Activated naive CD8-positive, alpha-beta T cell (primary cell): ENCODE measurements around the gene FBXO45.
"Not testable (repeated sequence)": the region's sequence is repeated elsewhere in the genome, so short reads cannot be mapped to it uniquely, and the experiment has no call there.

Experiments
- H3K27ac Mint-ChIP-seq: one replicate; pipeline ENCODE4 v1.8.0; 2021; ENCODE audit warnings: mixed read lengths
- H3K27me3 Mint-ChIP-seq: one replicate; pipeline ENCODE4 v1.8.0; 2021; ENCODE audit warnings: mixed read lengths
- H3K36me3 Mint-ChIP-seq: one replicate; pipeline ENCODE4 v1.8.0; 2021; ENCODE audit warnings: mixed read lengths
- H3K4me1 Mint-ChIP-seq: one replicate; pipeline ENCODE4 v1.8.0; 2021; ENCODE audit warnings: low read depth, mixed read lengths
- H3K4me3 Mint-ChIP-seq: one replicate; pipeline ENCODE4 v1.8.0; 2021; ENCODE audit warnings: mild to moderate bottlenecking, mixed read lengths
- H3K9me3 Mint-ChIP-seq: one replicate; pipeline ENCODE4 v1.8.0; 2021; ENCODE audit warnings: low read depth, mixed read lengths

Gene FBXO45

GRCh38 chr3:196547067-196547466, 21.4 kb upstream of the FBXO45 start:
- Mint-ChIP-seq H3K4me1 (no peaks in the 10 kb centered on the region), H3K27me3 (no peaks in the 10 kb centered on the region), H3K4me3 (no peak overlapping the region), H3K9me3 (peaks cover 3% of the 10 kb centered on the region), H3K27ac (no peak overlapping the region), H3K36me3 (peaks cover 2% of the 10 kb centered on the region)

DNA sequence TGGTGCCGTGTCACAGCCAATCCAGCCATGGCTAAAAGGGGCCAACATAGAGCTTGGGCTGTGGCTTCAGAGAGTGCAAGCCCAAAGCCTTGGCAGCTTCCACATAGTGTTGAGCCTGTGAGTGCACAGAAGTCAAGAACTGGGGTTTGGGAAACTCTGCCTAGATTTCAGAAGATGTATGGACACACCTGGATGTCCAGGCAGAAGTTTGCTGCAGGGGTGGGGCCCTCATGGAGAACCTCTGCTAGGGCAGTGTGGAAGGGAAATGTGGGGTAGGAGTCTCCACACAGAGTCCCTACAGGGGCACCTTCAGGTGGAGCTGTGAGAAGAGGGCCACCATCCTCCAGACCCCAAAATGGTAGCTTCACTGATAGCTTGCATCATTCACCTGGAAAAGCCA, 19.1 kb upstream of the FBXO45 start:
- not testable (repeated sequence) for H3K4me1 Mint-ChIP-seq, H3K36me3 Mint-ChIP-seq, H3K4me3 Mint-ChIP-seq, H3K27ac Mint-ChIP-seq, H3K9me3 Mint-ChIP-seq, H3K27me3 Mint-ChIP-seq

DNA sequence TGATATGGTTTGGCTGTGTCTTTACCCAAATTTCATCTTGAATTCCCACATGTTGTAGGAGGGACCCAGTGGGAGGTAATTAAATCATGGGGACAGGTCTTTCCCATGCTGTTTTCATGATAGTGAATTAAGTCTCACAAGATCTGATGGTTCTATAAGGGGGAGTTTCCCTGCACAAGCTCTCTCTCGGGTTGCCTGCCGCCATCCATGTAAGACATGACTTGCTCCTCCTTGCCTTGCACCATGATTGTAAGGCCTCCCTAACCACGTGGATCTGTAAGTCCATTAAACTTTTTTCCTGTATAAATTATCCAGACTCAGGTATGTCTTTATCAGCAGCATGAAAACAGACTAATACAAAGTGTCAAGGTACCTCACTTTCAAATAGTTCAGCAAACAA, 18.3 kb upstream of the FBXO45 start:
- not testable (repeated sequence) for H3K27me3 Mint-ChIP-seq, H3K4me1 Mint-ChIP-seq, H3K36me3 Mint-ChIP-seq, H3K4me3 Mint-ChIP-seq, H3K27ac Mint-ChIP-seq, H3K9me3 Mint-ChIP-seq

GRCh38 chr3:196552253-196552652, 16.2 kb upstream of the FBXO45 start:
- Mint-ChIP-seq H3K4me3 (no peak overlapping the region), H3K27ac (no peak overlapping the region), H3K36me3 (peaks cover 2% of the 10 kb centered on the region), H3K9me3 (peaks cover 3% of the 10 kb centered on the region), H3K4me1 (no peaks in the 10 kb centered on the region), H3K27me3 (no peaks in the 10 kb centered on the region)

DNA sequence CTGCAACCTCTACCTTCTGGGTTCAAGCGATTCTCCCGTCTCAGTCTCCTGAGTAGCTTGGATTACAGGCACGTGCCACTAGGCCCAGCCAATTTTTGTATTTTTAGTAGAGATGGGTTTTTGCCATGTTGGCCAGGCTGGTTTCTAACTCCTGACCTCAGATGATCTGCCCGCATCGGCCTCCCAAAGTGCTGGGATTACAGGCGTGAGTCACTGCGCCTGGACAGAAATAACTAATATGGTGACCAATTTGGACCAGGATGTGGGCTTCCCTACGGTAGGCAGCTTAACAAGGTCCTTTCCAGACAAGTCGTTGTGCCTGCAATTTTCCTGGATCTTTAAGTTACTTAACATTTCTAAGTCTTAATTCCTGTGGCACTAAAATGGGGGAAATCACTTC, 14.9 kb upstream of the FBXO45 start:
- Mint-ChIP-seq H3K9me3 (no peaks in the 10 kb centered on the region), H3K27ac (no peak overlapping the region), H3K4me1 (no peaks in the 10 kb centered on the region), H3K4me3 (no peak overlapping the region), H3K36me3 (peaks cover 2% of the 10 kb centered on the region), H3K27me3 (no peaks in the 10 kb centered on the region)

- Mint-ChIP-seq H3K27ac (no peak overlapping the region), H3K4me3 (no peak overlapping the region), H3K27me3 (no peaks in the 10 kb centered on the region)
These were observed 14.3 kb upstream of the FBXO45 start for GRCh38 chr3:196554205-196554604.

DNA sequence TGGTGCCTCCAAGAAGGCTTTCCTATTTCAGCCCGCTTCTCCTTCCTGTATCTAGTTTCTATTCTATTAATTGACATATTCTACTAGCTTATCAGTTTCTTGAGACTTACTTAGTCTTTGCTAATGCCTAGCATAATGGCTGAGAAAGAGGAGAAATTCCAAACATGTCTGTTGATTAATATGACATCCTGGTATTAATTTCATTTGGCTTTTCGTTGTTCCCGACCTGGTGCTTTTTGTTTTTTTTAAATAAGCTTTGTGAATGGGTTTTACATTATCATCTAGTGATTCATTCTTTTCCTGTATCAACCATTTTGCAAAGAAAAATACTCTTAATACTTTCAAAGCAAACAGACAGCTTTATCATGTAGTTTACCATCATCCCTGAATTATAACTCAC, 13.2 kb upstream of the FBXO45 start:
- no peak overlapping the region for H3K4me3 Mint-ChIP-seq
- H3K4me1 Mint-ChIP-seq, result peaks cover 7% of the 10 kb centered on the region
- H3K9me3 Mint-ChIP-seq, result no peaks in the 10 kb centered on the region
- H3K36me3 Mint-ChIP-seq, result peaks cover 2% of the 10 kb centered on the region
- no peaks in the 10 kb centered on the region for H3K27me3 Mint-ChIP-seq
- no peak overlapping the region for H3K27ac Mint-ChIP-seq

More at GRCh38 chr3:196554205-196554604, 14.3 kb upstream of the FBXO45 start:
- H3K4me1 Mint-ChIP-seq, result peaks cover 2% of the 10 kb centered on the region
- H3K9me3 Mint-ChIP-seq, result no peaks in the 10 kb centered on the region
- H3K36me3 Mint-ChIP-seq, result peaks cover 2% of the 10 kb centered on the region

DNA sequence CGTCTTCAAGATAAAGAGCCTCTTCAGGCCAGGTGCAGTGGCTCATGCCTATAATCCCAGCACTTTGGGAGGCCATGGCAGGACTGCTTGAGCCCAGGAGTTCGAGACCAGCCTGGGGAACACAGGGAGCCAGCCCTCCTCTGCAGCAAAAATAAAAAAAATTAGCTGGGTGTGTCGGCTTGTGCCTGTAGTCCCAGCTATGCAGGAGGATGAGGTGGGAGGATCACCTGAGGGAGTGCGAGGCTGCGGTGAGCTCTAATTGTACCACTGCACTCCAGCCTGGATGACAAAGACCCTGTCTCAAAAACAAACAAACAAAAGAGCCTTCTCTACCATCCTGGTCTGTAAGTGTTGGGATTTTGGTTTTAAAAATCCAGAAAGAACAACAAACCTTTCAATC, 11.2 kb upstream of the FBXO45 start:
- Mint-ChIP-seq H3K4me1 (peaks cover 16% of the 10 kb centered on the region), H3K9me3 (no peaks in the 10 kb centered on the region), H3K36me3 (no peaks in the 10 kb centered on the region), H3K4me3 (no peak overlapping the region), H3K27me3 (no peaks in the 10 kb centered on the region), H3K27ac (no peak overlapping the region)

DNA sequence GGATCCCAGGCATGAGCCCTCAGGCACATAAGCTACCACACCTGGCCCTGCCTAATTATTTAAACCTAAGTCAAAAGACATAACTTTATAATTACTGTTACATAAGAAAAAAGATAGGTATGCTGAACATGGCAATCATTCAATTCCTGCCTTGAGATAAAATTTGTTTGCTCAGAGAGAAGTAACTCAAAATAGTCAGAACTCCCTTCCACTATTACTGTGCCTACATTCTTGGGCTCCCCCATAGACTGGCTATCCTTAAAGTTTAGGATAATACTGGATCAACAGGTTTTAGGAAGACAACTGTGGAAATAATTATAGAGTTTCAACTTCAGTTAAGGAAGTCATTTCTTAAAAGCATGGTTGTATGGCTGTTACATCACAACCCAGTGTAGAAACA, 10.0 kb upstream of the FBXO45 start:
- no peak overlapping the region for H3K27ac Mint-ChIP-seq

DNA sequence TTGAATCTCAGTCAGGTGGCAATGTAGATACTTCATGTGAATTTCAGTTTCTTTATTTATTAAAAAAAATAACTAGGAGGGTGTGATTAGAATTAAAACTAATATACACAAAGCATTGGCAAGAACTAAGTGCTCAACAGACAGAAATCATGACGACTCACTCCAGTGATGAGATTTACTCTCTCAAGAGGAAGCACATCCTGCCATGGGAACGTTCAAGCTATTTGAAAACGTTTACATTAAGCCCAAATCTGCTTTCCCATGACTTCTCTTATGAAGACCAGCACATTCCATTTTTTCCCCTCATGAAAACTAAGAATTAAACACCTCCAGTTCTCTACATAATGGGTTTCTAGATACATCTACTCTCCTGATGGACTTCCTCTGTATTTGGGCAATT, 8.6 kb upstream of the FBXO45 start:
- no peaks in the 10 kb centered on the region for H3K27me3 Mint-ChIP-seq
- peaks cover 32% of the 10 kb centered on the region for H3K4me1 Mint-ChIP-seq
- no peak overlapping the region for H3K27ac Mint-ChIP-seq
- peaks cover 5% of the 10 kb centered on the region for H3K36me3 Mint-ChIP-seq
- no peaks in the 10 kb centered on the region for H3K9me3 Mint-ChIP-seq
- no peak overlapping the region for H3K4me3 Mint-ChIP-seq

More for the DNA sequence above, 10.0 kb upstream of the FBXO45 start:
- peaks cover 2% of the 10 kb centered on the region for H3K36me3 Mint-ChIP-seq
- H3K4me3 Mint-ChIP-seq, result no peak overlapping the region
- H3K4me1 Mint-ChIP-seq, result peaks cover 21% of the 10 kb centered on the region
- H3K9me3 Mint-ChIP-seq, result no peaks in the 10 kb centered on the region
- no peaks in the 10 kb centered on the region for H3K27me3 Mint-ChIP-seq

DNA sequence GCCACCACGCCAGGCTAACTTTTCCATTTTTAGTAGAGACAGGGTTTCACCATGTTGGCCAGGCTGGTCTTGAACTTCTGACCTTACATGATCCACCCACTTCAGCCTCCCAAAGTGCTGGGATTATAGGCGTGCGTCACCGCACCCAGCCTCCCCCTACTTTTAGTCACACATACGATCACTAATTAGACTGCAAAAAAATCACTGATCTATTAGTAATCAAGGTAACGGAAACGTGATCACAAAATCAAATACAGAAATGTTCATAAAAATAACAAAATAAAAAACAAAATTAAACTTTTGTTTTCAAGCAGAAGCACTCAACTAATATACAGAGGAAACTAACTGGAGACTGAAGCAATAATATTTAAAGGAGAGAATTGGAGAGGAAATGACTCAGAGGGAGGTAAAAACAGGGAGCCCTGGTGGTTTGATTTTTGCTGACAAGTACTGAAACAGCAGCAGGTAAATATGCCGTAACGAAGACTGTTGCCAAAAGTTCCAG, 4.7 kb upstream of the FBXO45 start:
- Mint-ChIP-seq H3K27me3 (no peaks in the 10 kb centered on the region), H3K36me3 (peaks cover 5% of the 10 kb centered on the region), H3K27ac (peak overlapping the region; percentile 61), H3K4me3 (peak overlapping the region; percentile 14), H3K4me1 (peaks cover 48% of the 10 kb centered on the region), H3K9me3 (no peaks in the 10 kb centered on the region)

- Mint-ChIP-seq H3K36me3 (no peaks in the 10 kb centered on the region), H3K27ac (peak overlapping the region; percentile 90), H3K9me3 (no peaks in the 10 kb centered on the region), H3K4me1 (peaks cover 33% of the 10 kb centered on the region), H3K4me3 (peak overlapping the region; percentile 98), H3K27me3 (no peaks in the 10 kb centered on the region)
These were observed 600 bp downstream of the FBXO45 start for GRCh38 chr3:196569003-196569516.

DNA sequence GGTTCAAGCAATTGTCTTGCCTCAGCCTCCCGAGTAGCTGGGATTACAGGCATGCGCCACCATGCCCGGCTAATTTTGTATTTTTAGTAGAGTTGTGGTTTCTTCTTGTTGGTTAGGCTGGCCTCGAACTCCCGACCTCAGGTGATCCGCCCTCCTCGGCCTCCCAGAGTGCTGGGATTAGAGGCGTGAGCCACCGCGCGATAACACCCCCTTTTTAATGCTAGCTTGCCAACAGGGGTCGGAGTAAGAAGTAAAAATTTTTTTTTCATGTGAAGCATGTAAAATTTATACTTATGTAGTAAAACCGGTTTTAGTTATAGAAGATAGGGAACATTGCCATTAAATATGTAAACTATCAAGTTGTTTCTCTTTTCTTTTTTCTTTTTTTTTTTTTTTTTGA, 1.9 kb downstream of the FBXO45 start:
- H3K9me3 Mint-ChIP-seq, H3K27ac Mint-ChIP-seq, H3K27me3 Mint-ChIP-seq, H3K36me3 Mint-ChIP-seq: not testable (repeated sequence)
- Mint-ChIP-seq H3K4me3 (peak overlapping the region; percentile 98), H3K4me1 (peaks cover 31% of the 10 kb centered on the region)

GRCh38 chr3:196572389-196572788, 3.9 kb downstream of the FBXO45 start:
- Mint-ChIP-seq H3K9me3 (no peaks in the 10 kb centered on the region), H3K36me3 (no peaks in the 10 kb centered on the region), H3K4me3 (no peak overlapping the region), H3K27ac (no peak overlapping the region), H3K27me3 (no peaks in the 10 kb centered on the region), H3K4me1 (peaks cover 24% of the 10 kb centered on the region)

GRCh38 chr3:196585044-196585757, 16.7 kb downstream of the FBXO45 start:
- peaks cover 3% of the 10 kb centered on the region for H3K4me1 Mint-ChIP-seq
- H3K4me3 Mint-ChIP-seq, result no peak overlapping the region
- H3K27ac Mint-ChIP-seq, result no peak overlapping the region
- H3K9me3 Mint-ChIP-seq, result no peaks in the 10 kb centered on the region
- H3K36me3 Mint-ChIP-seq, result peaks cover 9% of the 10 kb centered on the region
- H3K27me3 Mint-ChIP-seq, result no peaks in the 10 kb centered on the region

DNA sequence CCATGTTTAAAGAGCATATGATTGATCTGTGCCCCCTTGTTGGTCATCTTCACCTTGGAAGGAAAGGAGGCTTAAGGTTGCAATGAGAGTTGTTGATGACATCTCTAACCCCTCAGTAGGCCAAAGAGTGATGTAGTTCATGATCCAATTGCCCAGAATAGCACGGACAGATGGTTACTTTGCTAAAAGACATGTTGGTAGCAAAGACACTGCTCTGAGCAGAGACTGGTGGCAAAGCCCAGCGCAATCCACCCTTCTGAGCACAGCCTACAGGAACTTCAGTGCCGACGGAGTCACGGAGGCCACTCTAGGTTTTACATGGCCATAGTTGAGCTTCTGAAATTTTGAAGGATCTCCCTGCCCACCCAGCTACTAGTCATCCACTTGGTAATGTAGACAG, 21.8 kb downstream of the FBXO45 start:
- Mint-ChIP-seq H3K9me3 (no peaks in the 10 kb centered on the region), H3K4me3 (no peak overlapping the region), H3K4me1 (no peaks in the 10 kb centered on the region), H3K36me3 (no peaks in the 10 kb centered on the region), H3K27me3 (no peaks in the 10 kb centered on the region), H3K27ac (no peak overlapping the region)
